H1 (cell line): ENCODE measurements around the gene CXCR5. TPM values are rescaled to one million over a fixed set of nuclear protein-coding genes. Genes with fewer than 3 reads are reported as not detected.

ENCODE experiments used
- BRCA1 ChIP-seq: IDR thresholded peaks from 2 replicates; pipeline ENCODE4 v1.6.1; 2012; ENCODE audit warnings: low read depth, low read length, improper control_type of control experiment
- CBX5 ChIP-seq: fragments of 300-800, 300-1000 bp; sonication (generic); IDR thresholded peaks from 2 replicates; pipeline ENCODE4 v1.7.1; 2016; ENCODE audit warnings: antibody characterized with exemption, low read length, low read depth
- CTBP2 ChIP-seq: IDR thresholded peaks from 2 replicates; pipeline ENCODE4 v1.7.0; 2011; ENCODE audit warnings: borderline replicate concordance, mild to moderate bottlenecking, moderate library complexity, mixed read lengths, low read length; ENCODE audit not compliant: insufficient read depth, insufficient read length
- EGR1 ChIP-seq: IDR thresholded peaks from 2 replicates; pipeline ENCODE4 v1.6.1; 2011; ENCODE audit warnings: low read depth, low read length, borderline replicate concordance
- polyA plus RNA-seq, 7 experiments: library from polyadenylated mRNA; depleted of rRNA in 3 of 7; stranded (reverse) in 5 of 7; unstranded in 2 of 7; fragments of >200 nt in 5 of 7; fragments of 200-250 nt in 2 of 7; gene quantifications; 1 replicate in 5 of 7; 2 replicates in 1 of 7; 4 replicates in 1 of 7; pipeline versions ENCODE4 v1.2.1 to v1.2.3, GENCODE V29; 2011 to 2013; ENCODE audit warnings: missing spikeins in 2 of 7, mixed read lengths in 2 of 7
- total RNA-seq: library from RNA; stranded (reverse); fragmentation: NEBNext Ultra II Directional; extraction: Animal tissue kit (Norgen Biotek cat#: 25700); gene quantifications from 2 replicates; pipeline ENCODE4 v1.2.1, GENCODE V29; 2021
- TF ChIP-seq, protein P1 (sequence below): fragments of 300-600 bp; sonication (generic); IDR thresholded peaks from 2 replicates; pipeline ENCODE4 v1.7.1; 2012; ENCODE audit warnings: low read length, moderate library complexity, mild to moderate bottlenecking, inconsistent platforms; ENCODE audit not compliant: insufficient replicate concordance

CXCR5 gene
- total and polyA plus RNA-seq, 2 of the 8 experiments (the other 6 are each of a cell fraction or from before 2014, with no cell fraction given): not detected

DNA sequence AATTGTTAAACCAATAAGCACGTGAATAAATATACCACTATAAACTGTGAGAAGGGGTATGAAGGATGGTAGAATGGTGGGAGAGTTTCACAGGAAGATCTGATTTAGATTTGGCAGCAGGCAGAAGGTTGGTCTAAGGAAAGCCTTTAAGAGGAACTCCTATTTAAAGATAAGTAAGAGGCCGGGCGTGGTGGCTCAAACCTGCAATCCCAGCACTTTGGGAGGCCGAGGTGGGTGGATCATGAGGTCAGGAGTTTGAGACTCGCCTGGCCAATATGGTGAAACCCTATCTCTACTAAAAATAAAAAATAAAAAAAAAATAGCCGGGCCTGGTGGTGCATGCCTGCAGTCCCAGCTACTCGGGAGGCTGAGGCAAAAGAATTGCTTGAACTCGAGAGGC is 45.8 kb upstream of the CXCR5 start (continued):
- no peak for TF ChIP-seq CBX5
- TF ChIP-seq, protein P1, sequence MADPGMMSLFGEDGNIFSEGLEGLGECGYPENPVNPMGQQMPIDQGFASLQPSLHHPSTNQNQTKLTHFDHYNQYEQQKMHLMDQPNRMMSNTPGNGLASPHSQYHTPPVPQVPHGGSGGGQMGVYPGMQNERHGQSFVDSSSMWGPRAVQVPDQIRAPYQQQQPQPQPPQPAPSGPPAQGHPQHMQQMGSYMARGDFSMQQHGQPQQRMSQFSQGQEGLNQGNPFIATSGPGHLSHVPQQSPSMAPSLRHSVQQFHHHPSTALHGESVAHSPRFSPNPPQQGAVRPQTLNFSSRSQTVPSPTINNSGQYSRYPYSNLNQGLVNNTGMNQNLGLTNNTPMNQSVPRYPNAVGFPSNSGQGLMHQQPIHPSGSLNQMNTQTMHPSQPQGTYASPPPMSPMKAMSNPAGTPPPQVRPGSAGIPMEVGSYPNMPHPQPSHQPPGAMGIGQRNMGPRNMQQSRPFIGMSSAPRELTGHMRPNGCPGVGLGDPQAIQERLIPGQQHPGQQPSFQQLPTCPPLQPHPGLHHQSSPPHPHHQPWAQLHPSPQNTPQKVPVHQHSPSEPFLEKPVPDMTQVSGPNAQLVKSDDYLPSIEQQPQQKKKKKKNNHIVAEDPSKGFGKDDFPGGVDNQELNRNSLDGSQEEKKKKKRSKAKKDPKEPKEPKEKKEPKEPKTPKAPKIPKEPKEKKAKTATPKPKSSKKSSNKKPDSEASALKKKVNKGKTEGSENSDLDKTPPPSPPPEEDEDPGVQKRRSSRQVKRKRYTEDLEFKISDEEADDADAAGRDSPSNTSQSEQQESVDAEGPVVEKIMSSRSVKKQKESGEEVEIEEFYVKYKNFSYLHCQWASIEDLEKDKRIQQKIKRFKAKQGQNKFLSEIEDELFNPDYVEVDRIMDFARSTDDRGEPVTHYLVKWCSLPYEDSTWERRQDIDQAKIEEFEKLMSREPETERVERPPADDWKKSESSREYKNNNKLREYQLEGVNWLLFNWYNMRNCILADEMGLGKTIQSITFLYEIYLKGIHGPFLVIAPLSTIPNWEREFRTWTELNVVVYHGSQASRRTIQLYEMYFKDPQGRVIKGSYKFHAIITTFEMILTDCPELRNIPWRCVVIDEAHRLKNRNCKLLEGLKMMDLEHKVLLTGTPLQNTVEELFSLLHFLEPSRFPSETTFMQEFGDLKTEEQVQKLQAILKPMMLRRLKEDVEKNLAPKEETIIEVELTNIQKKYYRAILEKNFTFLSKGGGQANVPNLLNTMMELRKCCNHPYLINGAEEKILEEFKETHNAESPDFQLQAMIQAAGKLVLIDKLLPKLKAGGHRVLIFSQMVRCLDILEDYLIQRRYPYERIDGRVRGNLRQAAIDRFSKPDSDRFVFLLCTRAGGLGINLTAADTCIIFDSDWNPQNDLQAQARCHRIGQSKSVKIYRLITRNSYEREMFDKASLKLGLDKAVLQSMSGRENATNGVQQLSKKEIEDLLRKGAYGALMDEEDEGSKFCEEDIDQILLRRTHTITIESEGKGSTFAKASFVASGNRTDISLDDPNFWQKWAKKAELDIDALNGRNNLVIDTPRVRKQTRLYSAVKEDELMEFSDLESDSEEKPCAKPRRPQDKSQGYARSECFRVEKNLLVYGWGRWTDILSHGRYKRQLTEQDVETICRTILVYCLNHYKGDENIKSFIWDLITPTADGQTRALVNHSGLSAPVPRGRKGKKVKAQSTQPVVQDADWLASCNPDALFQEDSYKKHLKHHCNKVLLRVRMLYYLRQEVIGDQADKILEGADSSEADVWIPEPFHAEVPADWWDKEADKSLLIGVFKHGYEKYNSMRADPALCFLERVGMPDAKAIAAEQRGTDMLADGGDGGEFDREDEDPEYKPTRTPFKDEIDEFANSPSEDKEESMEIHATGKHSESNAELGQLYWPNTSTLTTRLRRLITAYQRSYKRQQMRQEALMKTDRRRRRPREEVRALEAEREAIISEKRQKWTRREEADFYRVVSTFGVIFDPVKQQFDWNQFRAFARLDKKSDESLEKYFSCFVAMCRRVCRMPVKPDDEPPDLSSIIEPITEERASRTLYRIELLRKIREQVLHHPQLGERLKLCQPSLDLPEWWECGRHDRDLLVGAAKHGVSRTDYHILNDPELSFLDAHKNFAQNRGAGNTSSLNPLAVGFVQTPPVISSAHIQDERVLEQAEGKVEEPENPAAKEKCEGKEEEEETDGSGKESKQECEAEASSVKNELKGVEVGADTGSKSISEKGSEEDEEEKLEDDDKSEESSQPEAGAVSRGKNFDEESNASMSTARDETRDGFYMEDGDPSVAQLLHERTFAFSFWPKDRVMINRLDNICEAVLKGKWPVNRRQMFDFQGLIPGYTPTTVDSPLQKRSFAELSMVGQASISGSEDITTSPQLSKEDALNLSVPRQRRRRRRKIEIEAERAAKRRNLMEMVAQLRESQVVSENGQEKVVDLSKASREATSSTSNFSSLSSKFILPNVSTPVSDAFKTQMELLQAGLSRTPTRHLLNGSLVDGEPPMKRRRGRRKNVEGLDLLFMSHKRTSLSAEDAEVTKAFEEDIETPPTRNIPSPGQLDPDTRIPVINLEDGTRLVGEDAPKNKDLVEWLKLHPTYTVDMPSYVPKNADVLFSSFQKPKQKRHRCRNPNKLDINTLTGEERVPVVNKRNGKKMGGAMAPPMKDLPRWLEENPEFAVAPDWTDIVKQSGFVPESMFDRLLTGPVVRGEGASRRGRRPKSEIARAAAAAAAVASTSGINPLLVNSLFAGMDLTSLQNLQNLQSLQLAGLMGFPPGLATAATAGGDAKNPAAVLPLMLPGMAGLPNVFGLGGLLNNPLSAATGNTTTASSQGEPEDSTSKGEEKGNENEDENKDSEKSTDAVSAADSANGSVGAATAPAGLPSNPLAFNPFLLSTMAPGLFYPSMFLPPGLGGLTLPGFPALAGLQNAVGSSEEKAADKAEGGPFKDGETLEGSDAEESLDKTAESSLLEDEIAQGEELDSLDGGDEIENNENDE: no peak
- TF ChIP-seq BRCA1: no peak
- no peak for TF ChIP-seq CTBP2
- no peak for TF ChIP-seq EGR1
